ENCODE measurements around the gene MTMR11. TPM values are rescaled to one million over a fixed set of nuclear protein-coding genes. Genes with fewer than 3 reads are reported as not detected.
A peak's percentile ranks its signal among the peaks of the same experiment; 100 is the strongest.
"Not testable (repeated sequence)": the region's sequence is repeated elsewhere in the genome, so short reads cannot be mapped to it uniquely, and the experiment has no call there.

The MTMR11 gene
- total and polyA plus RNA-seq, 7 donors: 0.78 to 3.0 (median 1.5) TPM

- H3K27me3 ChIP-seq (ENCODE audit: insufficient read depth in 3 of 3, low read length in 2 of 3): no peaks in the 10 kb centered on the region
- no peaks in the 10 kb centered on the region for H3K4me1 ChIP-seq
- DNase-seq (no peak), ATAC-seq (no peak)
- TF ChIP-seq CTCF (IDR thresholded peaks at IDR 0.05): no peak
- H3K27ac ChIP-seq: no peak overlapping the region
- H3K36me3 ChIP-seq (ENCODE audit: insufficient read depth in 1 of 2, low read depth in 1 of 2): peaks cover 20 to 96% of the 10 kb centered on the region in 2 donors
- WGBS, 3 donors: 92 to 96% (median 96%) methylated on average over 3 of the region's 3 CpGs
- no peak overlapping the region for H3K4me3 ChIP-seq
- H3K9me3 ChIP-seq: no peaks in the 10 kb centered on the region
- intact Hi-C loops (cut with DNase I): no loop called here
Measured at GRCh38 chr1:149965440-149965839, 28.8 kb upstream of the MTMR11 start.

GRCh38 chr1:149963358-149963757, 26.7 kb upstream of the MTMR11 start:
- Histone ChIP-seq H3K4me3 (no peak overlapping the region), H3K27me3 (ENCODE audit: insufficient read depth in 3 of 3, low read length in 2 of 3) (no peaks in the 10 kb centered on the region), H3K36me3 (ENCODE audit: insufficient read depth in 1 of 2, low read depth in 1 of 2) (peaks cover 20 to 95% of the 10 kb centered on the region in 2 donors), H3K4me1 (no peaks in the 10 kb centered on the region), H3K27ac (peak overlapping the region; percentile 42), H3K9me3 (no peaks in the 10 kb centered on the region)
- DNase-seq: no peak
- TF ChIP-seq CTCF (IDR thresholded peaks at IDR 0.05): no peak
- 57 to 65% (median 59%) methylated on average over 3 of the region's 3 CpGs for WGBS, 3 donors
- no peak for ATAC-seq
- intact Hi-C loops (cut with DNase I): loop anchor here (2.0 to 5.0 kb wide), 3 partner anchors 87 to 209 kb away; no protein-coding TSS in a partner anchor

- no peaks in the 10 kb centered on the region for H3K4me1 ChIP-seq
- H3K4me3 ChIP-seq: no peak overlapping the region
- H3K27me3 ChIP-seq (ENCODE audit: insufficient read depth in 3 of 3, low read length in 2 of 3): no peaks in the 10 kb centered on the region
- H3K36me3 ChIP-seq (ENCODE audit: insufficient read depth in 1 of 2, low read depth in 1 of 2): peaks cover 20 to 95% of the 10 kb centered on the region in 2 donors
- 64 to 72% (median 66%) methylated on average over 2 of the region's 2 CpGs for WGBS, 3 donors
- ATAC-seq: no peak
- H3K27ac ChIP-seq: peak overlapping the region; percentile 42
- TF ChIP-seq CTCF (IDR thresholded peaks at IDR 0.05): no peak
- no peaks in the 10 kb centered on the region for H3K9me3 ChIP-seq
- intact Hi-C loops (cut with DNase I): loop anchor here (1.0 to 5.0 kb wide), 4 partner anchors 88 to 210 kb away; no protein-coding TSS in a partner anchor
- no peak for DNase-seq
Measured at GRCh38 chr1:149962736-149963135, 26.1 kb upstream of the MTMR11 start.

- Histone ChIP-seq H3K36me3 (ENCODE audit: insufficient read depth in 1 of 2, low read depth in 1 of 2) (peaks cover 20 to 95% of the 10 kb centered on the region in 2 donors), H3K4me3 (no peak overlapping the region), H3K27me3 (ENCODE audit: insufficient read depth in 3 of 3, low read length in 2 of 3) (no peaks in the 10 kb centered on the region), H3K4me1 (no peaks in the 10 kb centered on the region), H3K27ac (peak overlapping the region; percentile 42), H3K9me3 (no peaks in the 10 kb centered on the region)
- no peak for DNase-seq
- TF ChIP-seq CTCF (IDR thresholded peaks at IDR 0.05): peak; percentile 83
- WGBS, 3 donors: 24 to 31% (median 25%) methylated on average over 3 of the region's 3 CpGs
- peak; percentile 84 to 91 (median 88) for ATAC-seq
- intact Hi-C loops (cut with DNase I): loop anchor here (1.0 to 5.0 kb wide), 4 partner anchors 88 to 210 kb away; no protein-coding TSS in a partner anchor
Measured at GRCh38 chr1:149962039-149962647, 25.5 kb upstream of the MTMR11 start.

GRCh38 chr1:149957548-149957947, 20.9 kb upstream of the MTMR11 start:
- H3K27me3 ChIP-seq (ENCODE audit: insufficient read depth in 3 of 3, low read length in 2 of 3); intact Hi-C loops (cut with DNase I); H3K4me3 ChIP-seq; ATAC-seq; H3K9me3 ChIP-seq; H3K4me1 ChIP-seq; H3K27ac ChIP-seq; DNase-seq: not testable (repeated sequence)
- 97 to 99% (median 99%) methylated on average over 14 of the region's 14 CpGs for WGBS, 3 donors
- peaks cover 4 to 83% of the 10 kb centered on the region in 2 donors for H3K36me3 ChIP-seq (ENCODE audit: insufficient read depth in 1 of 2, low read depth in 1 of 2)
